ENCODE results near the gene PHF3.

PHF3 gene

GRCh38 chr6:63611560-63611959 lies 24.0 kb upstream of the PHF3 start:
- H3K27ac ChIP-seq: no peak overlapping the region
- H3K9me3 ChIP-seq: no peaks in the 10 kb centered on the region
- intact Hi-C loops (cut with DNase I; ENCODE audit: low total_unique reads): no loop called here
- no peak overlapping the region for H3K4me3 ChIP-seq
- no peak for DNase-seq
- no peaks in the 10 kb centered on the region for H3K4me1 ChIP-seq
- TF ChIP-seq CTCF (IDR thresholded peaks at IDR 0.05): no peak
- no peaks in the 10 kb centered on the region for H3K27me3 ChIP-seq
- H3K36me3 ChIP-seq: no peaks in the 10 kb centered on the region

- H3K27ac ChIP-seq: no peak overlapping the region
- no peak for TF ChIP-seq CTCF (IDR thresholded peaks at IDR 0.05)
- intact Hi-C loops (cut with DNase I; ENCODE audit: low total_unique reads): no loop called here
- H3K4me1 ChIP-seq: no peaks in the 10 kb centered on the region
- peaks cover 0 to 7% of the 10 kb centered on the region in 2 donors for H3K27me3 ChIP-seq
- H3K9me3 ChIP-seq: no peaks in the 10 kb centered on the region
- no peaks in the 10 kb centered on the region for H3K36me3 ChIP-seq
- H3K4me3 ChIP-seq: no peak overlapping the region
- DNase-seq: no peak
These were observed 20.0 kb upstream of the PHF3 start for GRCh38 chr6:63615590-63615989.

- no peak for TF ChIP-seq CTCF (IDR thresholded peaks at IDR 0.05)
- Histone ChIP-seq H3K36me3 (no peaks in the 10 kb centered on the region), H3K4me1 (no peaks in the 10 kb centered on the region), H3K9me3 (no peaks in the 10 kb centered on the region), H3K4me3 (no peak overlapping the region), H3K27me3 (peaks cover 0 to 7% of the 10 kb centered on the region in 2 donors), H3K27ac (no peak overlapping the region)
- intact Hi-C loops (cut with DNase I; ENCODE audit: low total_unique reads): no loop called here
- no peak for DNase-seq
These were observed 11.5 kb upstream of the PHF3 start for GRCh38 chr6:63624091-63624490.

- H3K27ac ChIP-seq: no peak overlapping the region
- no peak for TF ChIP-seq CTCF (IDR thresholded peaks at IDR 0.05)
- no peak overlapping the region for H3K4me3 ChIP-seq
- H3K27me3 ChIP-seq: no peaks in the 10 kb centered on the region
- H3K9me3 ChIP-seq: no peaks in the 10 kb centered on the region
- intact Hi-C loops (cut with DNase I; ENCODE audit: low total_unique reads): no loop called here
- no peak for DNase-seq
- no peaks in the 10 kb centered on the region for H3K36me3 ChIP-seq
- H3K4me1 ChIP-seq: peaks cover 0 to 8% (median 0%) of the 10 kb centered on the region in 4 donors
These were observed 5.1 kb upstream of the PHF3 start for GRCh38 chr6:63630466-63630865.

GRCh38 chr6:63634630-63635029 lies 972 bp upstream of the PHF3 start:
- no peak overlapping the region for H3K4me3 ChIP-seq

More at GRCh38 chr6:63634630-63635029, 972 bp upstream of the PHF3 start:
- Histone ChIP-seq H3K27me3 (no peaks in the 10 kb centered on the region), H3K4me1 (peaks cover 0 to 36% (median 9%) of the 10 kb centered on the region in 4 donors), H3K27ac (peak overlapping the region in 1 of 2 donors; percentile 92), H3K9me3 (no peaks in the 10 kb centered on the region), H3K36me3 (no peaks in the 10 kb centered on the region)
- intact Hi-C loops (cut with DNase I; ENCODE audit: low total_unique reads): loop anchor here (5.0 kb wide), 1 partner anchor 62 kb away; the partner anchor contains the start of genes LOC128125822 and PTP4A1
- DNase-seq: no peak
- no peak for TF ChIP-seq CTCF (IDR thresholded peaks at IDR 0.05)
